Liver (tissue), 9 donors: Measurements from ENCODE around the gene MEAK7. TPM values are rescaled to one million over a fixed set of nuclear protein-coding genes. Genes with fewer than 3 reads are reported as not detected.

Source experiments
- DNase-seq: peaks from one replicate; pipeline ENCODE4 v3.0.0-alpha.2; 2017; ENCODE audit warnings: low spot score
- H3K27ac ChIP-seq, 2 donors: one replicate each; pipeline ENCODE4 v1.7.0; 2013; ENCODE audit warnings: inconsistent platforms in 2 of 2, low read length in 2 of 2, control low read depth in 1 of 2, low read depth in 1 of 2, mild to moderate bottlenecking in 1 of 2
- H3K27me3 ChIP-seq, 4 donors: one replicate each; pipeline versions ENCODE4 v1.6.1 to v1.7.0; 2013; ENCODE audit warnings: low read length in 3 of 4, inconsistent platforms in 1 of 4, mild to moderate bottlenecking in 1 of 4, moderate library complexity in 1 of 4; ENCODE audit not compliant: control insufficient read depth in 4 of 4, insufficient read depth in 4 of 4
- H3K36me3 ChIP-seq, 4 donors: one replicate each; pipeline versions ENCODE4 v1.6.1 to v1.7.0; 2013; ENCODE audit warnings: low read length in 3 of 4, mild to moderate bottlenecking in 3 of 4, low read depth in 1 of 4, moderate library complexity in 1 of 4; ENCODE audit not compliant: control insufficient read depth in 4 of 4, insufficient read depth in 3 of 4
- H3K4me1 ChIP-seq, 4 donors: one replicate each; pipeline versions ENCODE4 v1.6.1 to v1.7.0; 2013; ENCODE audit warnings: low read length in 3 of 4, mild to moderate bottlenecking in 3 of 4, moderate library complexity in 1 of 4; ENCODE audit not compliant: control insufficient read depth in 4 of 4, insufficient read depth in 4 of 4
- H3K4me3 ChIP-seq, 3 donors: one replicate each; pipeline versions ENCODE4 v1.6.1 to v1.7.0; 2013; ENCODE audit warnings: low read length in 3 of 3, control low read depth in 1 of 3, low read depth in 1 of 3, mild to moderate bottlenecking in 1 of 3
- H3K9ac ChIP-seq, 2 donors: one replicate each; pipeline ENCODE4 v1.7.0; 2013; ENCODE audit warnings: low read length in 2 of 2, mild to moderate bottlenecking in 2 of 2, moderate library complexity in 2 of 2, control low read depth in 1 of 2, low read depth in 1 of 2
- H3K9me3 ChIP-seq, 4 donors: one replicate each; pipeline versions ENCODE4 v1.6.1 to v1.7.0; 2013; ENCODE audit warnings: low read length in 3 of 4; ENCODE audit not compliant: control insufficient read depth in 4 of 4
- CTCF ChIP-seq: fragments of 150-350 bp; IDR thresholded peaks from 2 replicates; pipeline ENCODE4 v1.5.1; 2017; ENCODE audit warnings: improper control_type of control experiment, low read depth, low read length; ENCODE audit not compliant: missing input control
- EGR1 ChIP-seq, 2 donors: IDR thresholded peaks; 2 replicates each; pipeline ENCODE4 v1.6.1; 2016 to 2018; ENCODE audit warnings: antibody characterized with exemption in 2 of 2, low read depth in 2 of 2
- FOXA1 ChIP-seq: IDR thresholded peaks from 2 replicates; pipeline ENCODE4 v1.6.1; 2016; ENCODE audit warnings: antibody characterized with exemption
- FOXA2 ChIP-seq: IDR thresholded peaks from 2 replicates; pipeline ENCODE4 v1.6.1; 2016; ENCODE audit warnings: antibody characterized with exemption
- GABPA ChIP-seq, 2 donors: IDR thresholded peaks in 1 of 2; conservative IDR thresholded peaks in 1 of 2; 2 replicates each; pipeline ENCODE4 v1.6.1; 2016; ENCODE audit warnings: antibody characterized with exemption in 2 of 2, mild to moderate bottlenecking in 1 of 2, moderate library complexity in 1 of 2
- HNF4A ChIP-seq, 2 donors: conservative IDR thresholded peaks; 2 replicates each; pipeline ENCODE4 v1.6.1; 2016; ENCODE audit warnings: antibody characterized with exemption in 2 of 2, mild to moderate bottlenecking in 2 of 2
- HNF4G ChIP-seq: IDR thresholded peaks from 2 replicates; pipeline ENCODE4 v1.6.1; 2016; ENCODE audit warnings: antibody characterized with exemption
- JUND ChIP-seq, 2 donors: IDR thresholded peaks; 2 replicates each; pipeline ENCODE4 v1.6.1; 2016; ENCODE audit warnings: antibody characterized with exemption in 2 of 2
- MAX ChIP-seq: IDR thresholded peaks from 2 replicates; pipeline ENCODE4 v1.6.1; 2016; ENCODE audit warnings: antibody characterized with exemption
- NR2F2 ChIP-seq: IDR thresholded peaks from 2 replicates; pipeline ENCODE4 v1.6.1; 2016; ENCODE audit warnings: antibody characterized with exemption
- RAD21 ChIP-seq, 2 donors: IDR thresholded peaks; 2 replicates each; pipeline ENCODE4 v1.6.1; 2016; ENCODE audit warnings: antibody characterized with exemption in 2 of 2, mild to moderate bottlenecking in 2 of 2
- RXRA ChIP-seq, 2 donors: IDR thresholded peaks; 2 replicates each; pipeline ENCODE4 v1.6.1; 2017 to 2018; ENCODE audit warnings: antibody characterized with exemption in 2 of 2, mild to moderate bottlenecking in 1 of 2
- SP1 ChIP-seq: IDR thresholded peaks from 2 replicates; pipeline ENCODE4 v1.6.1; 2018; ENCODE audit warnings: antibody characterized with exemption, mild to moderate bottlenecking
- TAF1 ChIP-seq: conservative IDR thresholded peaks from 2 replicates; pipeline ENCODE4 v1.6.1; 2016; ENCODE audit warnings: antibody characterized with exemption, mild to moderate bottlenecking
- YY1 ChIP-seq: IDR thresholded peaks from 2 replicates; pipeline ENCODE4 v1.6.1; 2016; ENCODE audit warnings: antibody characterized with exemption, mild to moderate bottlenecking
- WGBS: extraction: QIAGEN DNeasy Blood & Tissue Kit; methylation state at CpG from one replicate; pipeline ENCODE4 v1.1.7; 2013; 5-methylcytosine and 5-hydroxymethylcytosine counted together
- polyA plus RNA-seq, 2 donors: library from polyadenylated mRNA; stranded (reverse) in 1 of 2; unstranded in 1 of 2; fragments of 200-250 nt in 1 of 2; fragments of >200 nt in 1 of 2; fragmentation: Nextera tagmentation in 1 of 2; extraction: Ambion mirVana in 1 of 2; gene quantifications; one replicate each; pipeline versions ENCODE4 v1.2.1 to v1.2.3, GENCODE V29; 2013 to 2015
- total RNA-seq, 2 donors: library from RNA; depleted of rRNA; stranded (reverse); fragments of >200 nt; gene quantifications; one replicate each; pipeline ENCODE4 v1.2.3, GENCODE V29; 2014
- TF ChIP-seq, protein P1 (sequence below): IDR thresholded peaks from 2 replicates; pipeline ENCODE4 v1.6.1; 2016; ENCODE audit warnings: antibody characterized with exemption
- TF ChIP-seq, protein P2 (sequence below): IDR thresholded peaks from 2 replicates; pipeline ENCODE4 v1.6.1; 2016; ENCODE audit warnings: antibody characterized with exemption, mild to moderate bottlenecking
- TF ChIP-seq, protein P3 (sequence below): IDR thresholded peaks from 2 replicates; pipeline ENCODE4 v1.6.1; 2016; ENCODE audit warnings: antibody characterized with exemption
- donor health status: healthy.
- donor health status: healthy.
- donor health status: healthy.
- donor health status: healthy.
- donor health status: healthy.

MEAK7 gene
- total and polyA plus RNA-seq, 4 donors = 1.3 to 4.0 (median 2.2) TPM

- DNase-seq = no peak
- whole genome bisulfite sequencing = 65% methylated on average over 6 of the region's 6 CpGs
- Histone ChIP-seq H3K9ac (no peak overlapping the region), H3K4me1 (peaks cover 0 to 2% (median 0%) of the 10 kb centered on the region in 4 donors), H3K9me3 (no peaks in the 10 kb centered on the region), H3K36me3 (no peaks in the 10 kb centered on the region), H3K27ac (no peak overlapping the region), H3K27me3 (no peaks in the 10 kb centered on the region), H3K4me3 (no peak overlapping the region)
- TF ChIP-seq, protein P1, sequence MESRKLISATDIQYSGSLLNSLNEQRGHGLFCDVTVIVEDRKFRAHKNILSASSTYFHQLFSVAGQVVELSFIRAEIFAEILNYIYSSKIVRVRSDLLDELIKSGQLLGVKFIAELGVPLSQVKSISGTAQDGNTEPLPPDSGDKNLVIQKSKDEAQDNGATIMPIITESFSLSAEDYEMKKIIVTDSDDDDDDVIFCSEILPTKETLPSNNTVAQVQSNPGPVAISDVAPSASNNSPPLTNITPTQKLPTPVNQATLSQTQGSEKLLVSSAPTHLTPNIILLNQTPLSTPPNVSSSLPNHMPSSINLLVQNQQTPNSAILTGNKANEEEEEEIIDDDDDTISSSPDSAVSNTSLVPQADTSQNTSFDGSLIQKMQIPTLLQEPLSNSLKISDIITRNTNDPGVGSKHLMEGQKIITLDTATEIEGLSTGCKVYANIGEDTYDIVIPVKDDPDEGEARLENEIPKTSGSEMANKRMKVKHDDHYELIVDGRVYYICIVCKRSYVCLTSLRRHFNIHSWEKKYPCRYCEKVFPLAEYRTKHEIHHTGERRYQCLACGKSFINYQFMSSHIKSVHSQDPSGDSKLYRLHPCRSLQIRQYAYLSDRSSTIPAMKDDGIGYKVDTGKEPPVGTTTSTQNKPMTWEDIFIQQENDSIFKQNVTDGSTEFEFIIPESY = no peak
- TF ChIP-seq RAD21 (IDR thresholded peaks at IDR 0.05) (no peak), HNF4G (no peak), RXRA (IDR thresholded peaks at IDR 0.05) (no peak), SP1 (no peak), CTCF (no peak), EGR1 (IDR thresholded peaks at IDR 0.05; ENCODE audit: low read depth in 2 of 2) (no peak), GABPA (IDR thresholded peaks at IDR 0.05 in 1 of 2, conservative IDR thresholded peaks at IDR 0.05 in 1 of 2) (no peak), HNF4A (conservative IDR thresholded peaks at IDR 0.05) (no peak), FOXA2 (no peak), YY1 (no peak), NR2F2 (no peak), MAX (no peak), FOXA1 (no peak), JUND (IDR thresholded peaks at IDR 0.05) (no peak), TAF1 (no peak)
- TF ChIP-seq, protein P2, sequence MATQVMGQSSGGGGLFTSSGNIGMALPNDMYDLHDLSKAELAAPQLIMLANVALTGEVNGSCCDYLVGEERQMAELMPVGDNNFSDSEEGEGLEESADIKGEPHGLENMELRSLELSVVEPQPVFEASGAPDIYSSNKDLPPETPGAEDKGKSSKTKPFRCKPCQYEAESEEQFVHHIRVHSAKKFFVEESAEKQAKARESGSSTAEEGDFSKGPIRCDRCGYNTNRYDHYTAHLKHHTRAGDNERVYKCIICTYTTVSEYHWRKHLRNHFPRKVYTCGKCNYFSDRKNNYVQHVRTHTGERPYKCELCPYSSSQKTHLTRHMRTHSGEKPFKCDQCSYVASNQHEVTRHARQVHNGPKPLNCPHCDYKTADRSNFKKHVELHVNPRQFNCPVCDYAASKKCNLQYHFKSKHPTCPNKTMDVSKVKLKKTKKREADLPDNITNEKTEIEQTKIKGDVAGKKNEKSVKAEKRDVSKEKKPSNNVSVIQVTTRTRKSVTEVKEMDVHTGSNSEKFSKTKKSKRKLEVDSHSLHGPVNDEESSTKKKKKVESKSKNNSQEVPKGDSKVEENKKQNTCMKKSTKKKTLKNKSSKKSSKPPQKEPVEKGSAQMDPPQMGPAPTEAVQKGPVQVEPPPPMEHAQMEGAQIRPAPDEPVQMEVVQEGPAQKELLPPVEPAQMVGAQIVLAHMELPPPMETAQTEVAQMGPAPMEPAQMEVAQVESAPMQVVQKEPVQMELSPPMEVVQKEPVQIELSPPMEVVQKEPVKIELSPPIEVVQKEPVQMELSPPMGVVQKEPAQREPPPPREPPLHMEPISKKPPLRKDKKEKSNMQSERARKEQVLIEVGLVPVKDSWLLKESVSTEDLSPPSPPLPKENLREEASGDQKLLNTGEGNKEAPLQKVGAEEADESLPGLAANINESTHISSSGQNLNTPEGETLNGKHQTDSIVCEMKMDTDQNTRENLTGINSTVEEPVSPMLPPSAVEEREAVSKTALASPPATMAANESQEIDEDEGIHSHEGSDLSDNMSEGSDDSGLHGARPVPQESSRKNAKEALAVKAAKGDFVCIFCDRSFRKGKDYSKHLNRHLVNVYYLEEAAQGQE = no peak
- TF ChIP-seq, protein P3, sequence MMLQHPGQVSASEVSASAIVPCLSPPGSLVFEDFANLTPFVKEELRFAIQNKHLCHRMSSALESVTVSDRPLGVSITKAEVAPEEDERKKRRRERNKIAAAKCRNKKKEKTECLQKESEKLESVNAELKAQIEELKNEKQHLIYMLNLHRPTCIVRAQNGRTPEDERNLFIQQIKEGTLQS = no peak
Measured at GRCh38 chr16:84535408-84535807, 30.9 kb upstream of the MEAK7 start.
